Measurements from ENCODE around the gene CCDC85C. TPM values are rescaled to one million over a fixed set of nuclear protein-coding genes. Genes with fewer than 3 reads are reported as not detected.
"Not testable (repeated sequence)": the region's sequence is repeated elsewhere in the genome, so short reads cannot be mapped to it uniquely, and the experiment has no call there.

CCDC85C gene
- total RNA-seq, 1 experiment from 2014 or later, result 42.3 TPM

- DNase-seq (ENCODE audit: low read depth, low spot score) (no peak), ATAC-seq (no peak)
- no peaks in the 10 kb centered on the region for H3K9me2 ChIP-seq (ENCODE audit: insufficient read depth)
- H3K27ac ChIP-seq (ENCODE audit: low read depth, low read length), result no peak overlapping the region
- intact Hi-C loops (cut with micrococcal nuclease), result no loop called here
- ChIA-PET POLR2A (no interaction called here), RAD21 (ENCODE audit: low non-redundant PET in 1 of 2, low total read pairs in 2 of 2, uncharacterized antibody in 2 of 2, unreplicated experiment in 2 of 2) (no interaction called here), CTCF (no interaction called here)
- no peaks in the 10 kb centered on the region for H3K79me2 ChIP-seq (ENCODE audit: insufficient read depth, low read length)
- H2AFZ ChIP-seq (ENCODE audit: low read depth, low read length, poor library complexity, severe bottlenecking), result no peak overlapping the region
- no peaks in the 10 kb centered on the region for H3K9me3 ChIP-seq (ENCODE audit: control insufficient read depth in 1 of 2, insufficient read depth in 1 of 2, low read depth in 1 of 2, low read length in 2 of 2)
- no peak overlapping the region for H3K9ac ChIP-seq (ENCODE audit: low read length)
- no peak overlapping the region for H3K4me3 ChIP-seq (replicated peaks in 1 of 2; ENCODE audit: low read depth in 1 of 2, low read length in 2 of 2)
- H3K4me1 ChIP-seq (ENCODE audit: control insufficient read depth in 1 of 2, insufficient read depth in 2 of 2, low read length in 2 of 2), result no peaks in the 10 kb centered on the region
- H3K4me2 ChIP-seq (ENCODE audit: low read length), result no peak overlapping the region
- H3K36me3 ChIP-seq (ENCODE audit: control insufficient read depth in 1 of 2, insufficient read depth in 2 of 2, low read length in 2 of 2), result no peaks in the 10 kb centered on the region
- H4K20me1 ChIP-seq (ENCODE audit: insufficient read depth), result no peaks in the 10 kb centered on the region
- no TSS peak for BruUV-seq (replicated peaks)
- no peak for TF ChIP-seq YY1 (IDR thresholded peaks at IDR 0.05; ENCODE audit: extremely low read depth, insufficient replicate concordance, low read depth, low read length)
- no peak for TF ChIP-seq TCF7L2 (IDR thresholded peaks at IDR 0.05; ENCODE audit: borderline replicate concordance, extremely low read depth, insufficient read depth, insufficient read length)
- no peak for TF ChIP-seq EZH2phosphoT487 (IDR thresholded peaks at IDR 0.05; ENCODE audit: borderline replicate concordance)
- no peak for TF ChIP-seq EZH2 (IDR thresholded peaks at IDR 0.05)
- H3K27me3 ChIP-seq (ENCODE audit: insufficient read depth, low read length), result no peaks in the 10 kb centered on the region
Measured at GRCh38 chr14:99644035-99644587, 40.1 kb upstream of the CCDC85C start.

GRCh38 chr14:99643343-99643742 lies 39.3 kb upstream of the CCDC85C start:
- Histone ChIP-seq H3K79me2 (ENCODE audit: insufficient read depth, low read length) (no peaks in the 10 kb centered on the region), H3K27me3 (ENCODE audit: insufficient read depth, low read length) (no peaks in the 10 kb centered on the region), H3K9me3 (ENCODE audit: control insufficient read depth in 1 of 2, insufficient read depth in 1 of 2, low read depth in 1 of 2, low read length in 2 of 2) (no peaks in the 10 kb centered on the region), H3K36me3 (ENCODE audit: control insufficient read depth in 1 of 2, insufficient read depth in 2 of 2, low read length in 2 of 2) (no peaks in the 10 kb centered on the region), H2AFZ (ENCODE audit: low read depth, low read length, poor library complexity, severe bottlenecking) (no peak overlapping the region), H3K4me2 (ENCODE audit: low read length) (no peak overlapping the region), H3K9ac (ENCODE audit: low read length) (no peak overlapping the region), H4K20me1 (ENCODE audit: insufficient read depth) (no peaks in the 10 kb centered on the region), H3K4me1 (ENCODE audit: control insufficient read depth in 1 of 2, insufficient read depth in 2 of 2, low read length in 2 of 2) (no peaks in the 10 kb centered on the region), H3K27ac (ENCODE audit: low read depth, low read length) (no peak overlapping the region), H3K9me2 (ENCODE audit: insufficient read depth) (no peaks in the 10 kb centered on the region), H3K4me3 (replicated peaks in 1 of 2; ENCODE audit: low read depth in 1 of 2, low read length in 2 of 2) (no peak overlapping the region)
- intact Hi-C loops (cut with micrococcal nuclease), result no loop called here
- no peak for TF ChIP-seq RAD21 (IDR thresholded peaks at IDR 0.05; ENCODE audit: low read depth)
- TF ChIP-seq ZNF274 (IDR thresholded peaks at IDR 0.05; ENCODE audit: low read depth, low read length), result no peak
- TF ChIP-seq ZFX (IDR thresholded peaks at IDR 0.05), result no peak
- no peak for TF ChIP-seq SRF (IDR thresholded peaks at IDR 0.05; ENCODE audit: low read depth)
- no peak for TF ChIP-seq JUND (IDR thresholded peaks at IDR 0.05)
- no peak for TF ChIP-seq TCF7L2 (IDR thresholded peaks at IDR 0.05; ENCODE audit: borderline replicate concordance, extremely low read depth, insufficient read depth, insufficient read length)
- no peak for ATAC-seq
- ChIA-PET POLR2A (no interaction called here), RAD21 (ENCODE audit: low non-redundant PET in 1 of 2, low total read pairs in 2 of 2, uncharacterized antibody in 2 of 2, unreplicated experiment in 2 of 2) (no interaction called here), CTCF (no interaction called here)
- BruUV-seq (replicated peaks), result no TSS peak
- DNase-seq (ENCODE audit: low read depth, low spot score), result no peak

DNA sequence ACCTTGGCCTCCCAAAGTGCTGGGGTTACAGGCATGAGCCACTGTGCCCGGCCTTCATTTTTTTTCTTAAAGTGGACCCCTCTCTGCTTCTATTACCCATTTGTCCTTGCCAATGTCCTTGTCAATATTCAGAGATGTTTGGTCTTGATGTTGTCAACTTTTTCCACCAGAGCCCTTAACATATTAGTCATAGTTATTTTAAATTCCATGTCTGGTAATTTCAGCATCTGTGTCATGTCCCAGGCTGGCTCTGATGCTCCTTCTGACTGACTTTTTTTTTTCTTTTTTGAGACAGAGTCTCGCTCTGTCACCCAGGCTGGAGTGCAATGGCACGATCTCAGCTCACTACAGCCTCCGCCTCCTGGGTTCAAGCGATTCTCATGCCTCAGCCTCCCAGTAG lies 38.8 kb upstream of the CCDC85C start:
- H3K4me1 ChIP-seq (ENCODE audit: control insufficient read depth in 1 of 2, insufficient read depth in 2 of 2, low read length in 2 of 2); ATAC-seq; H3K9me2 ChIP-seq (ENCODE audit: insufficient read depth); H4K20me1 ChIP-seq (ENCODE audit: insufficient read depth); H3K4me2 ChIP-seq (ENCODE audit: low read length); H2AFZ ChIP-seq (ENCODE audit: low read depth, low read length, poor library complexity, severe bottlenecking); H3K9ac ChIP-seq (ENCODE audit: low read length); H3K27ac ChIP-seq (ENCODE audit: low read depth, low read length); DNase-seq (ENCODE audit: low read depth, low spot score); BruUV-seq (replicated peaks); CTCF ChIA-PET; H3K4me3 ChIP-seq (replicated peaks in 1 of 2; ENCODE audit: low read depth in 1 of 2, low read length in 2 of 2); H3K27me3 ChIP-seq (ENCODE audit: insufficient read depth, low read length); H3K9me3 ChIP-seq (ENCODE audit: control insufficient read depth in 1 of 2, insufficient read depth in 1 of 2, low read depth in 1 of 2, low read length in 2 of 2); H3K36me3 ChIP-seq (ENCODE audit: control insufficient read depth in 1 of 2, insufficient read depth in 2 of 2, low read length in 2 of 2); POLR2A ChIA-PET; H3K79me2 ChIP-seq (ENCODE audit: insufficient read depth, low read length); intact Hi-C loops (cut with micrococcal nuclease); RAD21 ChIA-PET (ENCODE audit: low non-redundant PET in 1 of 2, low total read pairs in 2 of 2, uncharacterized antibody in 2 of 2, unreplicated experiment in 2 of 2): not testable (repeated sequence)

Data from HCT116 (cell line).